Smooth muscle cell (in vitro differentiated cells): Measurements from ENCODE around the gene ASCC3. TPM values are rescaled to one million over a fixed set of nuclear protein-coding genes. Genes with fewer than 3 reads are reported as not detected.

Experiments
- DNase-seq: peaks from one replicate; lab custom pipeline; 2025; ENCODE audit not compliant: unreplicated experiment; lab: John Stamatoyannopoulos, UW
- H2AFZ ChIP-seq: fragments of 200-600 bp; sonication (generic); 2 replicates; pipeline ENCODE4 v1.6.0; 2016; ENCODE audit warnings: antibody characterized with exemption, low read depth, mild to moderate bottlenecking
- H3F3A ChIP-seq: fragments of 200-600 bp; sonication (generic); 2 replicates; pipeline ENCODE4 v1.6.0; 2017; ENCODE audit warnings: antibody characterized with exemption, low read depth
- H3K27ac ChIP-seq: fragments of 200-600 bp; sonication (generic); 2 replicates; pipeline ENCODE4 v1.5.1; 2016; ENCODE audit warnings: low read depth, mild to moderate bottlenecking
- H3K27me3 ChIP-seq: fragments of 200-600 bp; sonication (generic); 2 replicates; pipeline ENCODE4 v1.6.1; 2016; ENCODE audit warnings: low read depth, mild to moderate bottlenecking
- H3K36me3 ChIP-seq: fragments of 200-600 bp; sonication (generic); 2 replicates; pipeline ENCODE4 v1.5.1; 2016; ENCODE audit warnings: low read depth
- H3K4me1 ChIP-seq: fragments of 200-600 bp; sonication (generic); 2 replicates; pipeline ENCODE4 v1.5.1; 2016; ENCODE audit warnings: low read depth
- H3K4me2 ChIP-seq: fragments of 200-600 bp; sonication (generic); 2 replicates; pipeline ENCODE4 v1.6.0; 2016; ENCODE audit warnings: mild to moderate bottlenecking
- H3K4me3 ChIP-seq: fragments of 200-600 bp; sonication (generic); 2 replicates; pipeline ENCODE4 v1.5.1; 2016; ENCODE audit warnings: mild to moderate bottlenecking
- H3K79me2 ChIP-seq: fragments of 200-600 bp; sonication (generic); 2 replicates; pipeline ENCODE4 v1.6.0; 2016; ENCODE audit warnings: low read depth, mild to moderate bottlenecking
- H3K9ac ChIP-seq: fragments of 200-600 bp; sonication (generic); 2 replicates; pipeline ENCODE4 v1.6.0; 2016; ENCODE audit warnings: low read depth
- H3K9me3 ChIP-seq: fragments of 200-600 bp; sonication (generic); replicated peaks from 2 replicates; pipeline ENCODE4 v1.5.1; 2016; ENCODE audit warnings: low read depth
- H4K20me1 ChIP-seq: fragments of 200-600 bp; sonication (generic); 2 replicates; pipeline ENCODE4 v1.6.0; 2016; ENCODE audit warnings: low read depth
- WGBS: methylation state at CpG from one replicate; pipeline ENCODE4 v1.1.7; 2016; ENCODE audit warnings: low lambda C conversion rate; 5-methylcytosine and 5-hydroxymethylcytosine counted together
- polyA plus RNA-seq: library from polyadenylated mRNA; unstranded; fragments of >200 nt; fragmentation: Nextera tagmentation; extraction: Ambion mirVana; gene quantifications from 2 replicates; pipeline ENCODE4 v1.2.1, GENCODE V29; 2016
- total RNA-seq: library from RNA; depleted of rRNA; stranded (reverse); fragments of >200 nt; gene quantifications from 2 replicates; pipeline ENCODE4 v1.2.3, GENCODE V29; 2014
- TF ChIP-seq, protein P1 (sequence below): fragments of 200-600 bp; sonication (generic); IDR thresholded peaks from 2 replicates; pipeline ENCODE4 v1.5.1; 2017; ENCODE audit warnings: borderline replicate concordance, mild to moderate bottlenecking, antibody characterized with exemption; ENCODE audit not compliant: insufficient read depth, poor library complexity, severe bottlenecking

ASCC3 gene
- total and polyA plus RNA-seq, 2 experiments from 2014 or later: 59.0 to 116 TPM

DNA sequence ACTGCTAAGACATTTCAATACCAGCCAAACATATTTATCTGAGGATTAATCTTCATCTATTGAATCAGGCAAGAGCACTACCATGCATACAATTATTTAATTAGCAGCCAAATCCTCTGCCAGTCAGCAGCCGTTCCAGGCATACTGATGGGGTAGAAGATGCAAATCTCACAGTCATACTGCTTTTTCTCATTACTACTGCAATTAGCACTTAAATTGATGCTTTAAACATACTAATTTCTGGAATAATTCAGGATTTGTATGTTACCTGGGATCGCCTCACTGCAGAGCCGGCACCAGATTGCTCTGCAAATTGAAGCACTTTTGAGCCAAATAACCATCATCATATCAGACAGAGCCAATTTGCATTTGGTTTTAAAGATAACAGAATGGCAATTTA, 366.5 kb downstream of the ASCC3 start:
- TF ChIP-seq, protein P1, sequence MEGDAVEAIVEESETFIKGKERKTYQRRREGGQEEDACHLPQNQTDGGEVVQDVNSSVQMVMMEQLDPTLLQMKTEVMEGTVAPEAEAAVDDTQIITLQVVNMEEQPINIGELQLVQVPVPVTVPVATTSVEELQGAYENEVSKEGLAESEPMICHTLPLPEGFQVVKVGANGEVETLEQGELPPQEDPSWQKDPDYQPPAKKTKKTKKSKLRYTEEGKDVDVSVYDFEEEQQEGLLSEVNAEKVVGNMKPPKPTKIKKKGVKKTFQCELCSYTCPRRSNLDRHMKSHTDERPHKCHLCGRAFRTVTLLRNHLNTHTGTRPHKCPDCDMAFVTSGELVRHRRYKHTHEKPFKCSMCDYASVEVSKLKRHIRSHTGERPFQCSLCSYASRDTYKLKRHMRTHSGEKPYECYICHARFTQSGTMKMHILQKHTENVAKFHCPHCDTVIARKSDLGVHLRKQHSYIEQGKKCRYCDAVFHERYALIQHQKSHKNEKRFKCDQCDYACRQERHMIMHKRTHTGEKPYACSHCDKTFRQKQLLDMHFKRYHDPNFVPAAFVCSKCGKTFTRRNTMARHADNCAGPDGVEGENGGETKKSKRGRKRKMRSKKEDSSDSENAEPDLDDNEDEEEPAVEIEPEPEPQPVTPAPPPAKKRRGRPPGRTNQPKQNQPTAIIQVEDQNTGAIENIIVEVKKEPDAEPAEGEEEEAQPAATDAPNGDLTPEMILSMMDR: no peak
- Histone ChIP-seq H3K27me3 (no peaks in the 10 kb centered on the region), H3F3A (no peaks in the 10 kb centered on the region), H3K4me1 (no peaks in the 10 kb centered on the region), H3K27ac (no peak overlapping the region), H3K4me2 (no peak overlapping the region), H3K36me3 (peaks cover 36% of the 10 kb centered on the region), H3K9me3 (no peaks in the 10 kb centered on the region), H2AFZ (no peak overlapping the region), H3K9ac (no peak overlapping the region), H4K20me1 (peaks cover 4% of the 10 kb centered on the region), H3K4me3 (no peak overlapping the region), H3K79me2 (no peaks in the 10 kb centered on the region)
- no peak for DNase-seq
- 97% methylated on average over 3 of the region's 3 CpGs for WGBS

DNA sequence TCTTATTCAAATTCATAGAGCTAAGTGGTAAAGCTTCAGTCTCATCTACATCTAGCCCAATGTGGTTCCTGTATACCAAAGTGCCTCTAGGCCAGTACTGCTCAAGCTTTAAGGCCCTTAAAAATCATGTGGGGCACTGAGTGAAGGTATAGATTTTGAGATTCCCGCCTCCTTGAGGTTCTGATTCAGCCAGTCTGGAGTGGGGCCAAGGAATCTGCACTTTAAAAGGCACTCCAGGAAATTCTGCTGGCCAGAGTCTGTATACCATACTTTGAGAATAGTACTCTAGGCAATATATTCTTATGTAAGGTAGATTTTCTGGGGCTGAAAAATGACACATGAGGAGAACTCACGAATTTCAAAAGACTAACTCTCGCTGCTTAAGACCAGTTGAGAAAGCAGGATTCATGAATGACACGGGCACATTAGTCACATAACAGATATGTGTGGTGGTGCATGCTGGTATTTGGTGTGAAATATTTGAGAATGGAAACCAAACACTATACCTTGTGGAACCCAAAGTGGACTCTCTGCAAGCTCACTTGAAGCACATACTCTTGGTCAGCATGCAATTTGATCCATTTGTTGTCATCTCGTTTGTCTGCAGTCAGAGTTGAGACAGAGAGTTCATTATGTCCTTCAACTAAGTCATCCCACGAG, 368.8 kb downstream of the ASCC3 start:
- no peak overlapping the region for H3K4me3 ChIP-seq
- DNase-seq: no peak
- TF ChIP-seq, protein P1: no peak
- H3K4me2 ChIP-seq: no peak overlapping the region
- no peaks in the 10 kb centered on the region for H3K4me1 ChIP-seq
- H3K9ac ChIP-seq: no peak overlapping the region
- H3K27me3 ChIP-seq: no peaks in the 10 kb centered on the region
- peaks cover 48% of the 10 kb centered on the region for H3K36me3 ChIP-seq
- H3K79me2 ChIP-seq: no peaks in the 10 kb centered on the region
- H3F3A ChIP-seq: no peaks in the 10 kb centered on the region
- no peaks in the 10 kb centered on the region for H3K9me3 ChIP-seq
- H3K27ac ChIP-seq: no peak overlapping the region
- 71% methylated on average over 6 of the region's 6 CpGs for WGBS
- no peak overlapping the region for H2AFZ ChIP-seq
- H4K20me1 ChIP-seq: peaks cover 4% of the 10 kb centered on the region

DNA sequence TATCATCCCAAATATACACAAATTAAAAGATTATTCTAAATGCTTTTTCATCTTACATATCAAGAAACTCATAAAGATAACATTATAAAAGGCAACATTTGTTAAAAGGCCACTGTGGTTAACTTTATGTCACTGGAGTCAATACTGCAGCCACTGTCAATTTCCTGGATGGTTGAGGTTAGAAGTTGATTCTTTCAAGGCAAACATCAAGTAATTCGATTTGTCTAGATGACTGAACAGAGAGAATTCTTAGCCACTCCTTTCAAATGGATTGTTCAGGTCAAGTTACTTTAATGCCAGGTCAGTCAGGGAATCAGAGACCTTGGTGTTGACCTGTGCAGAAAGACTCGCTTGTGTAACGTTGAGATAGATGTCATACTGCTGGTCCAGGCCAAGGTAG, 372.0 kb downstream of the ASCC3 start:
- H3K27ac ChIP-seq: no peak overlapping the region
- TF ChIP-seq, protein P1: no peak
- no peak overlapping the region for H3K4me3 ChIP-seq
- no peak overlapping the region for H3K4me2 ChIP-seq
- WGBS: over 99% methylated on average over 3 of the region's 3 CpGs
- no peaks in the 10 kb centered on the region for H3K79me2 ChIP-seq
- no peak overlapping the region for H2AFZ ChIP-seq
- peaks cover 15% of the 10 kb centered on the region for H3K4me1 ChIP-seq
- H3F3A ChIP-seq: peaks cover 11% of the 10 kb centered on the region
- H3K27me3 ChIP-seq: no peaks in the 10 kb centered on the region
- no peak for DNase-seq
- H3K9me3 ChIP-seq: no peaks in the 10 kb centered on the region
- no peak overlapping the region for H3K9ac ChIP-seq
- no peaks in the 10 kb centered on the region for H4K20me1 ChIP-seq
- peaks cover 42% of the 10 kb centered on the region for H3K36me3 ChIP-seq

DNA sequence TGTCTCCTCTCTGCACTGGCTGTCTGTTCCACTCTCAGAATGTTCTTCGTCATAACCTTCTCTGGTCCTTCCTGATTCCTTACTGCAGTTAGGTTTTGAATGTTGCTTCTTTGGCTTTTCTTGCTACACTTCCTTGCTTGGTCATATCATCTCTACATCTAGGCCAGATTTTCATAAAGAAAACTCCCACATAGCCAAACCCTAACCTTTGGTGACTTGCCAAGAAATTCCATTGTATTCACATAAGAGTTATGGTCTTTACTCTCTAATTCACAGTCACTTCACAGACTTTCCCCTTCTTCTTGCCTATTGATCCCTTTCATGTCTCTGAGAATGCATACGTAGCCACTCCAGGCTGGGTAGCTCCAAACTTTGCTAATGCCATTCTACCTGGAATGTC, 374.5 kb downstream of the ASCC3 start:
- peaks cover 15% of the 10 kb centered on the region for H3K4me1 ChIP-seq
- H4K20me1 ChIP-seq: no peaks in the 10 kb centered on the region
- DNase-seq: no peak
- H3K27me3 ChIP-seq: no peaks in the 10 kb centered on the region
- no peak overlapping the region for H2AFZ ChIP-seq
- no peaks in the 10 kb centered on the region for H3K79me2 ChIP-seq
- H3K4me3 ChIP-seq: no peak overlapping the region
- H3K27ac ChIP-seq: no peak overlapping the region
- TF ChIP-seq, protein P1: no peak
- WGBS: 95% methylated on average over 2 of the region's 2 CpGs
- peaks cover 11% of the 10 kb centered on the region for H3F3A ChIP-seq
- H3K4me2 ChIP-seq: no peak overlapping the region
- H3K36me3 ChIP-seq: peaks cover 27% of the 10 kb centered on the region
- H3K9me3 ChIP-seq: no peaks in the 10 kb centered on the region
- H3K9ac ChIP-seq: no peak overlapping the region
